ENCODE results near the gene PARD3. TPM values are rescaled to one million over a fixed set of nuclear protein-coding genes. Genes with fewer than 3 reads are reported as not detected.

Gene PARD3
- total RNA-seq, 1 donor from 2014 or later: 98.2 TPM

DNA sequence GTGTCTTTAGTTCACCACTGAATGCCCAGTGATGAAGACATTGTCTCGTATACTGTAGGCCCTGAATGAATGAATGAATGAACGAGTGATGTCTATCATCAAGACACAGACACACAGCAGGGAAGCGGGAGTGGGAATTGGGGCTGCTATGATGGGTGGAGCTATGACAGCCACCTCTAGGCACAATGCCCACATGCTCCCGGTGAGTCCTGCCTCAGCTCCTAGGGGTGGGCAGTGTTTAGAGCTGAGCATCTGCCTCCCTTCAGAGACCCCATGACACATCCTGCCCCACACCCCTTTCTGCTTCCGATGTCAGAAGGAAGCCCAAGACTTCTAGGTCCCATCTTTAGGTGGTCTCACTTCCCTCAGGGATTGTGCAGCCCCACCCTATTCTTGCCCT lies 714.1 kb downstream of the PARD3 start:
- Histone ChIP-seq H3K27me3 (ENCODE audit: control insufficient read depth, insufficient read depth, low read length) (no peaks in the 10 kb centered on the region), H3K4me3 (ENCODE audit: low read depth, low read length) (no peak overlapping the region), H3K36me3 (ENCODE audit: control insufficient read depth, insufficient read depth, low read length) (no peaks in the 10 kb centered on the region)
- DNase-seq (ENCODE audit: low read depth) (no peak), FAIRE-seq (no peak)
- TF ChIP-seq, protein P1, sequence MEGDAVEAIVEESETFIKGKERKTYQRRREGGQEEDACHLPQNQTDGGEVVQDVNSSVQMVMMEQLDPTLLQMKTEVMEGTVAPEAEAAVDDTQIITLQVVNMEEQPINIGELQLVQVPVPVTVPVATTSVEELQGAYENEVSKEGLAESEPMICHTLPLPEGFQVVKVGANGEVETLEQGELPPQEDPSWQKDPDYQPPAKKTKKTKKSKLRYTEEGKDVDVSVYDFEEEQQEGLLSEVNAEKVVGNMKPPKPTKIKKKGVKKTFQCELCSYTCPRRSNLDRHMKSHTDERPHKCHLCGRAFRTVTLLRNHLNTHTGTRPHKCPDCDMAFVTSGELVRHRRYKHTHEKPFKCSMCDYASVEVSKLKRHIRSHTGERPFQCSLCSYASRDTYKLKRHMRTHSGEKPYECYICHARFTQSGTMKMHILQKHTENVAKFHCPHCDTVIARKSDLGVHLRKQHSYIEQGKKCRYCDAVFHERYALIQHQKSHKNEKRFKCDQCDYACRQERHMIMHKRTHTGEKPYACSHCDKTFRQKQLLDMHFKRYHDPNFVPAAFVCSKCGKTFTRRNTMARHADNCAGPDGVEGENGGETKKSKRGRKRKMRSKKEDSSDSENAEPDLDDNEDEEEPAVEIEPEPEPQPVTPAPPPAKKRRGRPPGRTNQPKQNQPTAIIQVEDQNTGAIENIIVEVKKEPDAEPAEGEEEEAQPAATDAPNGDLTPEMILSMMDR (IDR thresholded peaks at IDR 0.05; ENCODE audit: insufficient read depth, low read length, severe bottlenecking): no peak

DNA sequence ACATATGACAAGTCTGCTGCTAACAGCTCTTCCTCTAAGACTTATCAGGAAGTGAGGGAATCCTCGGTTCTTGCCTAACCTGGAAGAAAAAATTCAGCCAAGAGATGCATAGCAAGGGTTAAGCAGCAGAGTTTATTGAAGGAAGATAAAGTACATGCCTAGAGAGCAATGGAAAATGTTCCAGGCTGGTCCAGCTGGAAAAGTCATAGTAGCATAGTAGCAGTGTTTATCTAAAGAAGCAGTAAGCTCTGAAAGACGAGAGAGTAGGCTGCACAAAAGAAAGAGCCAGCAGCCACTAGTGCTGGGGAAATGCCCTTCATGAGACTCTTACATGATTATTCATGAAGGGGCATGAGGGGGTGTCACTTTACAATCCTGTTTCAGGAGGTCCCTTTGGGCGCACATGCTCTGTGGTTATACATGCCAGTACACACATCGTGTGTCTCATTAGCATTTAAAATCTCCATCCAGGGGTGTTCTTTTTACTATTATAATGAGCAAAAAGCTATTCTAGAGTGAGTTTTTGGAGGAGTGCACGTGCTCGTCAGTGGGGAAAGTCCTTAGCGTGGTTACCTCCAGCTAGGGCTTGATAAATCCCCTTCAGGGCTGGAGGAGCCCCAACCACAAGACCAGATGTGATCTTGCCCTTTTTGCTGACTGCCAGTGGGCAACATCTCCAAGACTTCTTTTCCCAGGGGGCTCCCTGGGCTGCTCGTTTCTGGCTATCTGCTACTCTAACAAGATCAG lies 716.1 kb downstream of the PARD3 start:
- FAIRE-seq: no peak

DNA sequence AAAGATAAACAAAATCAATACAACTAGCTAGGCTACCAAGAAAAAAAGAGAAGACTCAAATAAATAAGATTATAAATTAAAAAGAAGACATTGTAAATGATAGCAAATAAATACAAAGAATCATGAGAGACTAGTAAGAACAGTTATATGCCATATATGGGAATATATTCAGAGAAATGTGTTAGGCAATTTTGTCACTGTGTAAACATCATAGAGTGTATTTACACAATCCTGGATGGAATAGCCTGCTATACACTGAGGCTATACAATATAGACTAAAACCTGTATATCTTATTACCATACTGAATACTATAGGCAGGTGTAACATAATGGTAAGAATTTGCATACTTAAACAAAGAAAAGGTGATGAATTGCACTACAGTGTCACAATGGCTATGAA lies 717.4 kb downstream of the PARD3 start:
- TF ChIP-seq, protein P1 (IDR thresholded peaks at IDR 0.05; ENCODE audit: insufficient read depth, low read length, severe bottlenecking): no peak
- Histone ChIP-seq H3K36me3 (ENCODE audit: control insufficient read depth, insufficient read depth, low read length) (no peaks in the 10 kb centered on the region), H3K4me3 (ENCODE audit: low read depth, low read length) (no peak overlapping the region), H3K27me3 (ENCODE audit: control insufficient read depth, insufficient read depth, low read length) (no peaks in the 10 kb centered on the region)
- FAIRE-seq (no peak), DNase-seq (ENCODE audit: low read depth) (peak; percentile 43)

More for the DNA sequence above, 716.1 kb downstream of the PARD3 start:
- Histone ChIP-seq H3K36me3 (ENCODE audit: control insufficient read depth, insufficient read depth, low read length) (no peaks in the 10 kb centered on the region), H3K4me3 (ENCODE audit: low read depth, low read length) (no peak overlapping the region), H3K27me3 (ENCODE audit: control insufficient read depth, insufficient read depth, low read length) (no peaks in the 10 kb centered on the region)
- TF ChIP-seq, protein P1 (IDR thresholded peaks at IDR 0.05; ENCODE audit: insufficient read depth, low read length, severe bottlenecking): no peak
- no peak for DNase-seq (ENCODE audit: low read depth)

DNA sequence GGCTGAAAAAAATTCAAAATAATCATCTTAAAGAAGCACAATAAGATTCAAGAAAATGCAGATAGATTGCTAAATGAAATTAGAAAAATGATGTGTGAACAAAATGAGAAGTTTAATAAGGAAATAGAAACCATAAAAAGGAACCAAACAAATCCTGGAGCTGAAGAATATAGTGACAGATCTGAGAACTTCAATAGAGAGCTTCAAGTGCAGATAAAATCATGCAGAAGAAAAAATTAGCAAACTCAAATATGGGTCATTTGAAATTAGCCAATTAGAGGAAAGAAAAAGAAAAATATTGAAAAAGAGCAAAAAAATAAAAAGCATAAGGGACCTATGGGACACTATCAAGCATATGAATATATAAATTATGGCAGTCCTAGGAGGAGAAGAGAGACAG lies 720.1 kb downstream of the PARD3 start:
- DNase-seq (ENCODE audit: low read depth) (no peak), FAIRE-seq (no peak)
- no peak overlapping the region for H3K4me3 ChIP-seq (ENCODE audit: low read depth, low read length)
- no peaks in the 10 kb centered on the region for H3K36me3 ChIP-seq (ENCODE audit: control insufficient read depth, insufficient read depth, low read length)
- no peaks in the 10 kb centered on the region for H3K27me3 ChIP-seq (ENCODE audit: control insufficient read depth, insufficient read depth, low read length)
- TF ChIP-seq, protein P1 (IDR thresholded peaks at IDR 0.05; ENCODE audit: insufficient read depth, low read length, severe bottlenecking): no peak

DNA sequence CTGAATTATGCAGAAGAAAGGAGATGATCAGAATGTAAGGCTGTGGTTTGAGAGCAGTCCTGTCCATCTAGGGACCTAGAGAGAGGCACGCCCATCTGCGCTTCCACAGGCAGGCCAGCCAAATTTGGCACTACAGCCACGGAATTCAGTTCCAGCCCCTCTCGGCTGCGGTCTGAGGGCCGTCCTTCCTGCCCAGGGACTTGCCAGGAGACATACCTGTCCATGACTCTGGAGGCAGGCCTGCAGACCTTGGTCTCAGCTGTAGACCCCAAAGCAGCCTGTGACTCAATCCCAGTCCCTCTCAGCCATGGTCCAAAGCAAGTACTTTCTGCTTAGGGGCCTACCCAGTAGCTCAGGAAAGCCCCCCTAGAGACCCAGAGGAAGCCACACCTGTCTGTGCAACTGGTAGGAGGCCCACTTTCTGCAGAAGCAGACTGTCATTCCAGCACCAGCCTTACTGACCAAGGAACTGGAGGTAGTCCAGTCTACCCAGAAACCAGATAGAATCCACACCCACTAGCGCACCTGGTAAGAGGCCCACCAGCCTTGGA lies 720.9 kb downstream of the PARD3 start:
- TF ChIP-seq, protein P1 (IDR thresholded peaks at IDR 0.05; ENCODE audit: insufficient read depth, low read length, severe bottlenecking): no peak
- H3K36me3 ChIP-seq (ENCODE audit: control insufficient read depth, insufficient read depth, low read length): no peaks in the 10 kb centered on the region
- FAIRE-seq (no peak), DNase-seq (ENCODE audit: low read depth) (no peak)
- no peaks in the 10 kb centered on the region for H3K27me3 ChIP-seq (ENCODE audit: control insufficient read depth, insufficient read depth, low read length)
- no peak overlapping the region for H3K4me3 ChIP-seq (ENCODE audit: low read depth, low read length)
